Tibial nerve (tissue), 3 donors: ENCODE measurements around the gene CTNNA2.

Source experiments
- POLR2A ChIP-seq, 2 donors: fragments of 450-650 bp; IDR thresholded peaks; one replicate each; pipeline ENCODE4 v1.6.1; 2017; ENCODE audit warnings: antibody characterized with exemption in 2 of 2, mild to moderate bottlenecking in 2 of 2, moderate library complexity in 2 of 2
- TF ChIP-seq, protein P1 (sequence below), 5 experiments: fragments of 200-600 bp in 3 of 5; fragments of 450-650 bp in 2 of 5; sonication (generic) in 3 of 5; IDR thresholded peaks; one replicate each; pipeline ENCODE4 v1.5.1; 2016 to 2019; ENCODE audit warnings: antibody characterized with exemption in 5 of 5, mild to moderate bottlenecking in 3 of 5, moderate library complexity in 2 of 5

DNA sequence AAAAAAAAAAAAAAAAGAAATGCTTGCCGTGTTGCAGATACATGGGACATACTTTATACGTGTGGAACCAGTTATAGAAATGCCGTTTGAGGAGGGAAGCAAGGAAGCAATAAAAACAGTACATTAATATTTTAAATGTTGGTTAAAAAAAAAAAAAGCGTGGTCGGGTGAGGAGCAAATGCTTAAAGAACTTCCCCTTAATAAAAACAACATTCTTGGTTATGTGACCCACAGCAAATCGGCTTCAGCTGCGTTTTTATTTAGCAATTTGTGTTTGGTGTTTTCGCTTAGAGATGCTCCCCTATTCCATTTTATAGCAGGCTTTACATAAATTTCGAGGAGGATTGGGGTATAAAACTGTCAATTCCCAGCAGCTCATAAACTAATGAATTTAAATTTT, 568.1 kb downstream of the CTNNA2 start:
- TF ChIP-seq, protein P1, sequence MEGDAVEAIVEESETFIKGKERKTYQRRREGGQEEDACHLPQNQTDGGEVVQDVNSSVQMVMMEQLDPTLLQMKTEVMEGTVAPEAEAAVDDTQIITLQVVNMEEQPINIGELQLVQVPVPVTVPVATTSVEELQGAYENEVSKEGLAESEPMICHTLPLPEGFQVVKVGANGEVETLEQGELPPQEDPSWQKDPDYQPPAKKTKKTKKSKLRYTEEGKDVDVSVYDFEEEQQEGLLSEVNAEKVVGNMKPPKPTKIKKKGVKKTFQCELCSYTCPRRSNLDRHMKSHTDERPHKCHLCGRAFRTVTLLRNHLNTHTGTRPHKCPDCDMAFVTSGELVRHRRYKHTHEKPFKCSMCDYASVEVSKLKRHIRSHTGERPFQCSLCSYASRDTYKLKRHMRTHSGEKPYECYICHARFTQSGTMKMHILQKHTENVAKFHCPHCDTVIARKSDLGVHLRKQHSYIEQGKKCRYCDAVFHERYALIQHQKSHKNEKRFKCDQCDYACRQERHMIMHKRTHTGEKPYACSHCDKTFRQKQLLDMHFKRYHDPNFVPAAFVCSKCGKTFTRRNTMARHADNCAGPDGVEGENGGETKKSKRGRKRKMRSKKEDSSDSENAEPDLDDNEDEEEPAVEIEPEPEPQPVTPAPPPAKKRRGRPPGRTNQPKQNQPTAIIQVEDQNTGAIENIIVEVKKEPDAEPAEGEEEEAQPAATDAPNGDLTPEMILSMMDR (IDR thresholded peaks at IDR 0.05), result no peak
- TF ChIP-seq POLR2A (IDR thresholded peaks at IDR 0.05), result no peak
